ENCODE data around the gene AP2A2.

Gene AP2A2

DNA sequence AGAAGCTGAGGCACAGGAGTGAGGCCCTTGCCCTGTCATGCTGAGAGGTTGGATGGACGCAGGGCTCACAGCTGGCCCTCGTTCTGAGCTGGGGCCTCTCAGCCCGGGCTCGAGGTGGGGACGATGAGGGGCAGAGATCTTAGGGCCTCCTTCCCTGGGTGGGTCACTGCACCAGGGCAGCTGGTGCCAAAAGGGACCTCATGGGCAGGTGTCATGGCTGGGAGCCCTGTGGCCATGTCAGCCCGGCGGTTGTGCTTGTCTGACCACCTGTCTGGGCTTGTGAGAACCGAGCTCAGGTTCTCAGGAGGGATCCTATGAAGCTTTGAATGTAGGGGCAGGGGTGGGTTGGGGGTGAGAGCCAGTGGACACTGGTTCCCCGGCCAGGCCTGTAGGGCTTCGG lies 112.7 kb downstream of the AP2A2 start:
- Histone ChIP-seq H3K9me2 (replicated peaks; ENCODE audit: control insufficient read depth, low read length) (no peaks in the 10 kb centered on the region), H3F3A (ENCODE audit: control insufficient read depth, insufficient read depth) (no peaks in the 10 kb centered on the region), H3K27me3 (ENCODE audit: control insufficient read depth, low read length) (no peaks in the 10 kb centered on the region), H3K36me3 (ENCODE audit: control insufficient read depth, low read length) (no peaks in the 10 kb centered on the region), H3K79me2 (ENCODE audit: control insufficient read depth, low read length) (no peaks in the 10 kb centered on the region), H4K20me1 (ENCODE audit: control insufficient read depth, insufficient read depth, low read depth, low read length) (no peaks in the 10 kb centered on the region), H3K27ac (ENCODE audit: low read depth, low read length) (no peak overlapping the region), H3K9me3 (ENCODE audit: control insufficient read depth, insufficient read depth, low read length) (no peaks in the 10 kb centered on the region), H3K4me1 (ENCODE audit: control insufficient read depth, low read length) (no peaks in the 10 kb centered on the region), H3K4me2 (ENCODE audit: low read length) (no peak overlapping the region), H3K4me3 (ENCODE audit: low read length) (no peak overlapping the region)
- TF ChIP-seq, protein P1, sequence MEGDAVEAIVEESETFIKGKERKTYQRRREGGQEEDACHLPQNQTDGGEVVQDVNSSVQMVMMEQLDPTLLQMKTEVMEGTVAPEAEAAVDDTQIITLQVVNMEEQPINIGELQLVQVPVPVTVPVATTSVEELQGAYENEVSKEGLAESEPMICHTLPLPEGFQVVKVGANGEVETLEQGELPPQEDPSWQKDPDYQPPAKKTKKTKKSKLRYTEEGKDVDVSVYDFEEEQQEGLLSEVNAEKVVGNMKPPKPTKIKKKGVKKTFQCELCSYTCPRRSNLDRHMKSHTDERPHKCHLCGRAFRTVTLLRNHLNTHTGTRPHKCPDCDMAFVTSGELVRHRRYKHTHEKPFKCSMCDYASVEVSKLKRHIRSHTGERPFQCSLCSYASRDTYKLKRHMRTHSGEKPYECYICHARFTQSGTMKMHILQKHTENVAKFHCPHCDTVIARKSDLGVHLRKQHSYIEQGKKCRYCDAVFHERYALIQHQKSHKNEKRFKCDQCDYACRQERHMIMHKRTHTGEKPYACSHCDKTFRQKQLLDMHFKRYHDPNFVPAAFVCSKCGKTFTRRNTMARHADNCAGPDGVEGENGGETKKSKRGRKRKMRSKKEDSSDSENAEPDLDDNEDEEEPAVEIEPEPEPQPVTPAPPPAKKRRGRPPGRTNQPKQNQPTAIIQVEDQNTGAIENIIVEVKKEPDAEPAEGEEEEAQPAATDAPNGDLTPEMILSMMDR (IDR thresholded peaks at IDR 0.05; ENCODE audit: low read depth, low read length, poor library complexity, severe bottlenecking): no peak
- TF ChIP-seq EZH2phosphoT487 (IDR thresholded peaks at IDR 0.05; ENCODE audit: borderline replicate concordance, low read length): no peak

GRCh38 chr11:1038921-1039320 lies 113.3 kb downstream of the AP2A2 start:
- Histone ChIP-seq H3K9me2 (replicated peaks; ENCODE audit: control insufficient read depth, low read length) (no peaks in the 10 kb centered on the region), H3K36me3 (ENCODE audit: control insufficient read depth, low read length) (no peaks in the 10 kb centered on the region), H3K27me3 (ENCODE audit: control insufficient read depth, low read length) (no peaks in the 10 kb centered on the region), H4K20me1 (ENCODE audit: control insufficient read depth, insufficient read depth, low read depth, low read length) (no peaks in the 10 kb centered on the region), H3K9me3 (ENCODE audit: control insufficient read depth, insufficient read depth, low read length) (no peaks in the 10 kb centered on the region), H3F3A (ENCODE audit: control insufficient read depth, insufficient read depth) (no peaks in the 10 kb centered on the region), H3K4me2 (ENCODE audit: low read length) (no peak overlapping the region), H3K4me3 (ENCODE audit: low read length) (no peak overlapping the region), H3K4me1 (ENCODE audit: control insufficient read depth, low read length) (no peaks in the 10 kb centered on the region), H3K79me2 (ENCODE audit: control insufficient read depth, low read length) (no peaks in the 10 kb centered on the region), H3K27ac (ENCODE audit: low read depth, low read length) (no peak overlapping the region)
- TF ChIP-seq, protein P1 (IDR thresholded peaks at IDR 0.05; ENCODE audit: low read depth, low read length, poor library complexity, severe bottlenecking): no peak
- no peak for TF ChIP-seq EZH2phosphoT487 (IDR thresholded peaks at IDR 0.05; ENCODE audit: borderline replicate concordance, low read length)

GRCh38 chr11:1039481-1040427 lies 114.1 kb downstream of the AP2A2 start:
- H3K27ac ChIP-seq (ENCODE audit: low read depth, low read length): no peak overlapping the region
- H3K4me2 ChIP-seq (ENCODE audit: low read length): no peak overlapping the region
- no peaks in the 10 kb centered on the region for H3K79me2 ChIP-seq (ENCODE audit: control insufficient read depth, low read length)
- H3K4me1 ChIP-seq (ENCODE audit: control insufficient read depth, low read length): no peaks in the 10 kb centered on the region
- H4K20me1 ChIP-seq (ENCODE audit: control insufficient read depth, insufficient read depth, low read depth, low read length): no peaks in the 10 kb centered on the region
- H3F3A ChIP-seq (ENCODE audit: control insufficient read depth, insufficient read depth): no peaks in the 10 kb centered on the region
- H3K27me3 ChIP-seq (ENCODE audit: control insufficient read depth, low read length): no peaks in the 10 kb centered on the region
- H3K4me3 ChIP-seq (ENCODE audit: low read length): no peak overlapping the region
- H3K9me3 ChIP-seq (ENCODE audit: control insufficient read depth, insufficient read depth, low read length): no peaks in the 10 kb centered on the region
- H3K36me3 ChIP-seq (ENCODE audit: control insufficient read depth, low read length): no peaks in the 10 kb centered on the region
- no peak for TF ChIP-seq EZH2phosphoT487 (IDR thresholded peaks at IDR 0.05; ENCODE audit: borderline replicate concordance, low read length)
- no peaks in the 10 kb centered on the region for H3K9me2 ChIP-seq (replicated peaks; ENCODE audit: control insufficient read depth, low read length)
